Activated naive CD4-positive, alpha-beta T cell treated with anti-CD3 and anti-CD28 coated beads, Interleukin-2, amount 50 U/mL, for 16 hours (primary cell): Measurements from ENCODE around the gene MAGEB6.
"Not testable (repeated sequence)": the region's sequence is repeated elsewhere in the genome, so short reads cannot be mapped to it uniquely, and the experiment has no call there.

Source experiments
- DNase-seq: peaks from one replicate; pipeline ENCODE4 v3.0.0-alpha.2; 2020

MAGEB6 gene, protein sequence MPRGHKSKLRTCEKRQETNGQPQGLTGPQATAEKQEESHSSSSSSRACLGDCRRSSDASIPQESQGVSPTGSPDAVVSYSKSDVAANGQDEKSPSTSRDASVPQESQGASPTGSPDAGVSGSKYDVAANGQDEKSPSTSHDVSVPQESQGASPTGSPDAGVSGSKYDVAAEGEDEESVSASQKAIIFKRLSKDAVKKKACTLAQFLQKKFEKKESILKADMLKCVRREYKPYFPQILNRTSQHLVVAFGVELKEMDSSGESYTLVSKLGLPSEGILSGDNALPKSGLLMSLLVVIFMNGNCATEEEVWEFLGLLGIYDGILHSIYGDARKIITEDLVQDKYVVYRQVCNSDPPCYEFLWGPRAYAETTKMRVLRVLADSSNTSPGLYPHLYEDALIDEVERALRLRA

DNA sequence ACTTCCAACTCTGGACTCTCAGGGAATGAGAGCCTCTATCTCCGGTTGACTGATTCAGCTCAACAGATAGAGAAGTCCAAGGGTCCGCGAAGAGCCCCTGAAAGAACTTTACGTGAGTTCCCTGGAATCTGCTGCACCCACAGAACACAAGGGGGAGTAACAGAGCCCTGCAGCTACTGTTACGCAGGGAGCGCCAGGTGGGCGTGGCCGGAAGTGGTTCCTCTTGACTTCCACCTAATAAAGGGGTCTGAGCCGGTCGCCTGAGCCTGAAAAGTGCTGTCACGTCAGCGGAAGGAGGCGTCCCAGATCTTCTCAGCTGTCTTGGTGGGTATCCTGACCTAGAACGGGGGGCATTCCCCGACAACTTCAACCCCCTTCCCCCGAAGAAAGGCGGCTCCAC, at the start of gene MAGEB6:
Gene MAGEB6 (plus strand): TSS at position 237 of the 400 bp plus-strand sequence. CDS start 1,407 bp downstream, outside the sequence.
- no peak for DNase-seq

DNA sequence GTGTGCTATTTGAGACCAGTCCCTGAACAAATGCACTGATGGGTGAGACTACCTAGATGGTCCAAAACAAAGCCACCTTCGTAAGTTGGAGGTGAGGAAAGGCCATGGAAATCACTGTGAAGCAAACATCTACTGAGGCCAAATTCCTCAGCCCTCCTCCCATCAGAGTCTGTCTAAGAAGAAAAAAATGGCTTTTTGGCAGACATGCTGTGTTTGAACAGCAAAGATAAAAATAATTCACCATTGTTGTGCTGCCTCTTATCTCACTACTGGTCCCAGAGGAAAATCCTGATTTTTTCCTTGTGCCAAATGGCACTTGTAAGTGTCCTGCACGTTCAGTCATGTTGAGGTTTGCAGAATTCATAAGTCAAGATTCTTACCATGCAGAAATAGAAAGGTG, 46.2 kb upstream of the MAGEB6 start:
- DNase-seq, result no peak

DNA sequence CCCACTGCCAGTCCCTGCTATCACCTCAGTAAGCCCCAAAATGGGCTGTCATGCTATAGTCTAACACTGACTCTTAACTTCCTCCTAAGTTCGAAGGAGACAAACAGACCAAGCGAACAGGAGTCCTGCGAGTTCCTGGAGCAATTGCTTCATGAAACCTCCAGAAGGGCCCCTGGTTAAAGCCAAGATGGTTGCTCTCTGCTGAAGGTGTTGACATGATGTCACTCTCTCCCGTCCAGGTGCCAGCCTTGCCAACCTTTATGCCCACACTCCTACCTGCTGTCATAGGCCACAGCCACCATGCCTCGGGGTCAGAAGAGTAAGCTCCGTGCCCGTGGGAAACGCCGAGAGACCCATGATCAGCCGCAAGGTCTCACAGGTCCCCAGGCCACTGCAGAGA, 31.9 kb upstream of the MAGEB6 start, which contains the start of gene MAGEB6B:
Gene MAGEB6B (plus strand): TSS at position 301 of the 400 bp plus-strand sequence. CDS start 0 bp downstream, at position 301.
- DNase-seq, result no peak

DNA sequence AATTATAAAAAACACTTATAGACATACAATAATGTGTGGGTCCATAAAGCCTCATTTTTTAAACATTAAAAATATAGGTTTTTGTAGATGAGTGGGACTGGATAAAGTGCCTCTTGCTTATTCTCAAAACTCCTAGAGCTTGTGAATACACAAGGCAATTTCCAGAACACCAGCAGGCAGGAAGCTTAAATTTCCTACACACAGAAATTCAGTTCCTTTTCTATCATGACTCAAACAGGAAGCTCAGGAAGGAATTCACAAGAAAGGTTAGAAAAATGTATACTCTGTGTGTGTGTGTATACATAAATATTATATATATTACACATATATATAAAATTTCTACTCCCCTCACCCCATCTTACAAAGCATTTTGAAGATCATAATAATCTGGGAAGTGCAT, 11.3 kb downstream of the MAGEB6 start:
- no peak for DNase-seq

DNA sequence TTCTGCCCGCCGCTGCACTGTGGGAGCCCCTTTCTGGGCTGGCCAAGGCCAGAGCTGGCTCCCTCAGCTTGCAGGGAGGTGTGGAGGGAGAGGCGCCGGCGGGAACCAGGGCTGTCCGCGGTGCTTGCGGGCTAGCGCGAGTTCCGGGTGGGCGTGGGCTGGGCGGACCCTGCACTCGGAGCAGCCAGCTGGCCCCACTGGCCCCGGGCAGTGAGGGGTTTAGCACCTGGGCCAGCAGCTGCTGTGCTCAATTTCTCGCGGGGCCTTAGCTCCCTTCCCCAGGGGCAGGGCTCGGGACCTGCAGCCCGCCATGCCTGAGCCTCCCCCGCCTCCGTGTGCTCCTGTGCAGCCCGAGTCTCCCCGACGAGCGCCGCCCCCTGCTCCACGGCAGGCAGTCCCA, 12.5 kb downstream of the MAGEB6 start:
- not testable (repeated sequence) for DNase-seq

DNA sequence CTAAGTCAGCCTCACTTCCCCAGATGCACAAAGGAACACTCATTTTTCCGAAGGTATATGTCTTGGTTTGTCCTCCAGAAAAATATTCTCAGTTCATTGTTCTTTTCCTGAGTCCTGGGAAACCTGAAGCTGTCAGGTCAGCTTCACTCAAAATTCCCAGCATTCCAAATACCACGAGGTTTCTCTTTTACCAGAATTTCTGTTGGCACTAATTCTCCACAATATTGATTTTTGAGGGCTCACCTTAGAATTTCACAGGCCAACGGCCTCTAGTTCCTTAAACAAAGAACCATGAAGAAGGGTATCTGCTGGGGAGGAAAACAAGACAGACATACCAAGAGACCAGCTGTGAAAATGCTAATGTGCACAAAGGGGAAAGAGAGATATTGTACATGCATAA, 15.8 kb downstream of the MAGEB6 start:
- DNase-seq, result no peak

DNA sequence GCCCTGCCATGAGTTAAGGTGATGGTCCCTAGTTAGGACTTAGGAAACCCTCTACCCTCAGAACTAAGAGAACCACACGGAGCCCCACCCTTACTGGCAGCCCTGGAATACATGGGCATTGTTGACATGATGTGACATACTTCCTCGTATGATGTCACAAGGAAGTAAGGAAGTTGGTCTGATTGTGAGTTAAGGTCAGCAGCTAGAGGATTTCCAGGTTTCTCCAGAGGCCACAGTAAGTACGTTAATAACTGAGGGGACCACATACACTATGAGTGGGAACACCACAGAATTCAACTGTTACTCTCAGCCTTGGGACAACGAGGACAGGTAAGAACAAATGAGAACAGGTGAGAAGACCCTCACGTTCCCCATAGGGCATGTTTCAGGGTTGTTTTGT, 23.6 kb downstream of the MAGEB6 start, which contains the start of gene MAGEB5:
Gene MAGEB5 (plus strand): TSS at position 301 of the 400 bp plus-strand sequence. CDS start 1,133 bp downstream, outside the sequence.
- no peak for DNase-seq

DNA sequence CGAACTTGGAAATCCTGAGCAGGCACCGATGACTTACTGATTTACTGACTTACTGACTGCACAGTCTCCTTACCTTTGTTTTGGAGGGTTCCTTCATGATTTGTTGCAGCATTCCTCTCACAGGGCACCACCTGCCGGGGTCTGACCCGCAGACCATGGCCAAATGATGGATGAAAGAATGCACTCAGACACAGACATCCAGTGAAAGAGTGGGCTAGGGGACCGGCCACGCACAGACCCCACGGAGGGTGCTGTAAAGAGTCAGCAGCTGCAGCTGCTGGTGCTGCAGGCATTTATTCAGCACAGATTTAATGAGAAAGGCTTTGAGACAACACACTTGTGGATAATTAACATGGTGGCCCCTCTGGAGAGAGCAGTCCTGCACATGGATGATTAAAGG, 27.1 kb downstream of the MAGEB6 start:
- no peak for DNase-seq

DNA sequence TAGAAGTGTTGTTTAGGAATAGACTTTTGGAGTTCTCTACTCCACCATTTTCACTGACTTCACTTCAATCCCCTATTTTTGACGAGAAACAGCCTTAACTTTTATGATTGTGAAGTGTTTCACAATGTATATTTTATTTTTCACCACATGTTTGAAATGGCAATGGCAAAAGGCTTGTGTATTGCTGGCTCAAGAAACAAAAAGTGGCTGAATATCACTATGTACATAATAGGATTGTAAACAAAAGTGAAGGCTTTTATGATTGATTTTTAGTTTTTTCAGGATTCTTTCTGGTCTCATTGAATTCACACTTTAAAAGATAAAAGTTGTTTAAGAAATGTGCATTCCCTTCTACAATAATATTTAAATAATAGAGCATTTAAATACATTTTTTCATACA, 41.9 kb downstream of the MAGEB6 start:
- no peak for DNase-seq
